ENCODE data around the gene VAPB. TPM values are rescaled to one million over a fixed set of nuclear protein-coding genes. Genes with fewer than 3 reads are reported as not detected.

The VAPB gene
- total RNA-seq, 1 donor, result 17.2 TPM

- no peak for DNase-seq (ENCODE audit: low read depth)
- TF ChIP-seq CTCF (IDR thresholded peaks at IDR 0.05; ENCODE audit: insufficient read depth, low read length), result no peak
- no peak overlapping the region for H3K4me3 ChIP-seq (ENCODE audit: low read depth, low read length)
Observed at GRCh38 chr20:58496429-58496769, 107.4 kb downstream of the VAPB start.

GRCh38 chr20:58497076-58497641 is 108.1 kb downstream of the VAPB start:
- no peak overlapping the region for H3K4me3 ChIP-seq (ENCODE audit: low read depth, low read length)
- no peak for DNase-seq (ENCODE audit: low read depth)
- TF ChIP-seq CTCF (IDR thresholded peaks at IDR 0.05; ENCODE audit: insufficient read depth, low read length), result no peak

- no peak overlapping the region for H3K4me3 ChIP-seq (ENCODE audit: low read depth, low read length)
- DNase-seq (ENCODE audit: low read depth), result no peak
- TF ChIP-seq CTCF (IDR thresholded peaks at IDR 0.05; ENCODE audit: insufficient read depth, low read length), result no peak
Observed at GRCh38 chr20:58497724-58498469, 108.9 kb downstream of the VAPB start.

GRCh38 chr20:58498470-58499068 is 109.5 kb downstream of the VAPB start:
- DNase-seq (ENCODE audit: low read depth), result no peak
- H3K4me3 ChIP-seq (ENCODE audit: low read depth, low read length), result no peak overlapping the region
- no peak for TF ChIP-seq CTCF (IDR thresholded peaks at IDR 0.05; ENCODE audit: insufficient read depth, low read length)

- TF ChIP-seq CTCF (IDR thresholded peaks at IDR 0.05; ENCODE audit: insufficient read depth, low read length), result no peak
- no peak for DNase-seq (ENCODE audit: low read depth)
- H3K4me3 ChIP-seq (ENCODE audit: low read depth, low read length), result no peak overlapping the region
Observed at GRCh38 chr20:58500256-58500655, 111.2 kb downstream of the VAPB start.

Other genes starting within 250 kb of the VAPB start
- not detected in 2 replicates for gene ANKRD60, start 160.6 kb upstream of the VAPB start, total RNA-seq (ENCODE audit: low replicate concordance)
- 27.1 and 41.5 TPM in 2 replicates for gene RAB22A, start 79.5 kb upstream of the VAPB start, total RNA-seq (ENCODE audit: low replicate concordance)
- gene APCDD1L, start 126.2 kb downstream of the VAPB start, total RNA-seq (ENCODE audit: low replicate concordance), result 1.6 and 20.8 TPM in 2 replicates

All from fibroblast of the aortic adventitia (primary cell).